ENCODE data around the gene SFXN3. TPM values are rescaled to one million over a fixed set of nuclear protein-coding genes. Genes with fewer than 3 reads are reported as not detected.
"Not testable (repeated sequence)": the region's sequence is repeated elsewhere in the genome, so short reads cannot be mapped to it uniquely, and the experiment has no call there.

SFXN3 gene
- total RNA-seq, 1 experiment from 2014 or later: 50.5 TPM

- DNase-seq (ENCODE audit: extremely low read depth, low read depth): no peak
Observed at GRCh38 chr10:101032637-101033224, 1.7 kb downstream of the SFXN3 start.

GRCh38 chr10:101033276-101033675, 2.2 kb downstream of the SFXN3 start:
- DNase-seq (ENCODE audit: extremely low read depth, low read depth): no peak

GRCh38 chr10:101034404-101034803, 3.4 kb downstream of the SFXN3 start:
- DNase-seq (ENCODE audit: extremely low read depth, low read depth): not testable (repeated sequence)

GRCh38 chr10:101035314-101035713, 4.3 kb downstream of the SFXN3 start:
- DNase-seq (ENCODE audit: extremely low read depth, low read depth): no peak

GRCh38 chr10:101035916-101036702, 5.1 kb downstream of the SFXN3 start:
- no peak for DNase-seq (ENCODE audit: extremely low read depth, low read depth)

GRCh38 chr10:101036726-101037125, 5.7 kb downstream of the SFXN3 start:
- DNase-seq (ENCODE audit: extremely low read depth, low read depth): no peak

GRCh38 chr10:101038484-101038883, 7.5 kb downstream of the SFXN3 start:
- no peak for DNase-seq (ENCODE audit: extremely low read depth, low read depth)

- DNase-seq (ENCODE audit: extremely low read depth, low read depth): no peak
Observed at GRCh38 chr10:101040061-101040460, 9.0 kb downstream of the SFXN3 start.

GRCh38 chr10:101040851-101041250, 9.8 kb downstream of the SFXN3 start:
- no peak for DNase-seq (ENCODE audit: extremely low read depth, low read depth)

- peak; percentile 86 for DNase-seq (ENCODE audit: extremely low read depth, low read depth)
Observed at GRCh38 chr10:101041252-101041761, 10.3 kb downstream of the SFXN3 start.

GRCh38 chr10:101042118-101042517, 11.1 kb downstream of the SFXN3 start:
- no peak for DNase-seq (ENCODE audit: extremely low read depth, low read depth)

GRCh38 chr10:101042667-101043362, 11.8 kb downstream of the SFXN3 start:
- DNase-seq (ENCODE audit: extremely low read depth, low read depth): peak; percentile 97

GRCh38 chr10:101043363-101043707, 12.3 kb downstream of the SFXN3 start:
- DNase-seq (ENCODE audit: extremely low read depth, low read depth): no peak

- DNase-seq (ENCODE audit: extremely low read depth, low read depth): no peak
Observed at GRCh38 chr10:101044117-101044516, 13.1 kb downstream of the SFXN3 start.

GRCh38 chr10:101046332-101047238, 15.6 kb downstream of the SFXN3 start:
- no peak for DNase-seq (ENCODE audit: extremely low read depth, low read depth)

GRCh38 chr10:101047268-101047667, 16.2 kb downstream of the SFXN3 start:
- DNase-seq (ENCODE audit: extremely low read depth, low read depth): no peak

GRCh38 chr10:101047961-101048892, 17.2 kb downstream of the SFXN3 start:
- no peak for DNase-seq (ENCODE audit: extremely low read depth, low read depth)

GRCh38 chr10:101050208-101051069, 19.4 kb downstream of the SFXN3 start:
- no peak for DNase-seq (ENCODE audit: extremely low read depth, low read depth)
